Uterus (tissue), 2 donors: Measurements from ENCODE around the gene MAPK10.

Experiments
- CTCF ChIP-seq, 4 experiments: fragments of 200-600 bp in 2 of 4; fragments of 450-650 bp in 2 of 4; sonication (generic) in 2 of 4; IDR thresholded peaks; one replicate each; pipeline ENCODE4 v1.5.1; 2016 to 2019; ENCODE audit warnings: antibody characterized with exemption in 4 of 4, mild to moderate bottlenecking in 2 of 4, moderate library complexity in 1 of 4
- POLR2A ChIP-seq, 2 donors: fragments of 450-650 bp; IDR thresholded peaks; one replicate each; pipeline ENCODE4 v1.6.1; 2016; ENCODE audit warnings: antibody characterized with exemption in 2 of 2, mild to moderate bottlenecking in 1 of 2, moderate library complexity in 1 of 2

GRCh38 chr4:86278126-86278525 is 81.7 kb downstream of the MAPK10 start:
- TF ChIP-seq CTCF (IDR thresholded peaks at IDR 0.05) (no peak), POLR2A (IDR thresholded peaks at IDR 0.05) (no peak)
